Keratinocyte (primary cell): ENCODE results near the gene SCAF1. TPM values are rescaled to one million over a fixed set of nuclear protein-coding genes. Genes with fewer than 3 reads are reported as not detected.

ENCODE experiments used
- DNase-seq: peaks from one replicate; pipeline ENCODE4 v3.0.0-alpha.2; 2011; ENCODE audit warnings: low read depth, missing footprints, low spot score
- FAIRE-seq: peaks from 2 replicates; lab custom pipeline; 2011; peaks lifted over from hg19 to GRCh38; lab: Jason Lieb, UNC
- H2AFZ ChIP-seq: 2 replicates; pipeline ENCODE4 v1.6.0; 2012; ENCODE audit warnings: low read length, control low read depth, inconsistent platforms; ENCODE audit not compliant: control insufficient read depth
- H3K27ac ChIP-seq: 2 replicates; pipeline ENCODE4 v1.5.1; 2011; ENCODE audit warnings: low read length; ENCODE audit not compliant: control insufficient read depth, insufficient read depth
- H3K27me3 ChIP-seq: 3 replicates; pipeline ENCODE4 v1.6.0; 2011; ENCODE audit warnings: low read length; ENCODE audit not compliant: control insufficient read depth, insufficient read depth; ENCODE audit errors: extremely low read depth
- H3K36me3 ChIP-seq, 2 experiments: 2 replicates in 1 of 2; 3 replicates in 1 of 2; pipeline ENCODE4 v1.5.1; 2011; ENCODE audit warnings: low read length in 2 of 2, mild to moderate bottlenecking in 1 of 2; ENCODE audit not compliant: control insufficient read depth in 2 of 2, insufficient read depth in 2 of 2; ENCODE audit errors: extremely low read depth in 1 of 2
- H3K4me1 ChIP-seq: 3 replicates; pipeline ENCODE4 v1.5.1; 2011; ENCODE audit warnings: low read length; ENCODE audit not compliant: control insufficient read depth, insufficient read depth; ENCODE audit errors: extremely low read depth
- H3K4me2 ChIP-seq: 3 replicates; pipeline ENCODE4 v1.6.0; 2011; ENCODE audit warnings: low read depth, low read length; ENCODE audit not compliant: control insufficient read depth, insufficient read depth; ENCODE audit errors: extremely low read depth
- H3K4me3 ChIP-seq, 3 experiments: fragments of 200-600 bp in 1 of 3; sonication (generic) in 1 of 3; 2 replicates in 2 of 3; 3 replicates in 1 of 3; pipeline ENCODE4 v1.5.1; 2011 to 2016; ENCODE audit warnings: low read length in 3 of 3, mild to moderate bottlenecking in 3 of 3, control low read depth in 2 of 3, inconsistent platforms in 1 of 3, low read depth in 1 of 3, mixed read lengths in 1 of 3, mixed run types in 1 of 3, moderate library complexity in 1 of 3; ENCODE audit not compliant: control insufficient read depth in 2 of 3, insufficient read depth in 2 of 3; ENCODE audit errors: extremely low read depth in 1 of 3
- H3K79me2 ChIP-seq: 2 replicates; pipeline ENCODE4 v1.6.0; 2012; ENCODE audit warnings: low read length; ENCODE audit not compliant: control insufficient read depth, insufficient read depth
- H3K9ac ChIP-seq: 3 replicates; pipeline ENCODE4 v1.6.0; 2011; ENCODE audit warnings: low read length; ENCODE audit not compliant: control insufficient read depth, insufficient read depth; ENCODE audit errors: extremely low read depth
- H3K9me1 ChIP-seq: 3 replicates; pipeline ENCODE4 v1.6.0; 2011; ENCODE audit warnings: low read length; ENCODE audit not compliant: control insufficient read depth, insufficient read depth; ENCODE audit errors: extremely low read depth
- H3K9me3 ChIP-seq: 2 replicates; pipeline ENCODE4 v1.5.1; 2012; ENCODE audit warnings: low read depth, low read length; ENCODE audit not compliant: control insufficient read depth
- H4K20me1 ChIP-seq: 3 replicates; pipeline ENCODE4 v1.6.0; 2011; ENCODE audit warnings: low read length; ENCODE audit not compliant: control insufficient read depth, insufficient read depth; ENCODE audit errors: extremely low read depth
- CTCF ChIP-seq, 3 experiments: IDR thresholded peaks in 1 of 3; conservative IDR thresholded peaks in 1 of 3; optimal IDR thresholded peaks in 1 of 3; 2 replicates in 2 of 3; 3 replicates in 1 of 3; pipeline versions ENCODE3 to v1.5.1; 2011; ENCODE audit warnings: low read length in 3 of 3, mild to moderate bottlenecking in 3 of 3, moderate library complexity in 2 of 3, control low read depth in 1 of 3, inconsistent platforms in 1 of 3; ENCODE audit not compliant: insufficient read depth in 2 of 3; ENCODE audit errors: extremely low read depth in 1 of 3
- EZH2 ChIP-seq: IDR thresholded peaks from one replicate; pipeline ENCODE4 v1.6.1; 2012; ENCODE audit warnings: inconsistent platforms, mild to moderate bottlenecking, low read length, moderate library complexity
- dilution Hi-C: fragments of 300-500 bp; cut with MboI; formaldehyde crosslinking; loops from one replicate; pipeline ENCODE4 v1.7.0; 2020; ENCODE audit warnings: low sequenced_read_pairs; ENCODE audit not compliant: extremely low pct_ligation_motif_present
- polyA plus RNA-seq, 5 experiments: library from polyadenylated mRNA; depleted of rRNA in 3 of 5; stranded (reverse) in 3 of 5; stranded (forward) in 1 of 5; unstranded in 1 of 5; fragments of >200 nt; gene quantifications; 1 replicate in 1 of 5; 2 replicates in 3 of 5; 3 replicates in 1 of 5; pipeline versions ENCODE4 v1.2.1 to v1.2.3, GENCODE V29; 2011 to 2012; ENCODE audit warnings: missing spikeins in 2 of 5, low read depth in 1 of 5, low replicate concordance in 1 of 5

SCAF1 gene
- polyA plus RNA-seq, 1 donor (not counting 4 experiments of a cell fraction or from before 2014, with no cell fraction given) = 3.4 TPM

- Histone ChIP-seq H3K9me3 (no peaks in the 10 kb centered on the region), H3K27me3 (no peaks in the 10 kb centered on the region), H3K4me3 (no peak overlapping the region), H2AFZ (no peak overlapping the region), H3K4me1 (no peaks in the 10 kb centered on the region), H3K4me2 (no peak overlapping the region), H3K9ac (no peak overlapping the region), H3K36me3 (peaks cover 31 to 32% of the 10 kb centered on the region in 2 experiments), H3K9me1 (no peaks in the 10 kb centered on the region), H4K20me1 (peaks cover 5% of the 10 kb centered on the region), H3K27ac (no peak overlapping the region), H3K79me2 (peaks cover 36% of the 10 kb centered on the region)
- no peak for TF ChIP-seq EZH2
- TF ChIP-seq CTCF (optimal IDR thresholded peaks at IDR 0.05 in 1 of 3, IDR thresholded peaks at IDR 0.05 in 1 of 3, conservative IDR thresholded peaks at IDR 0.05 in 1 of 3; ENCODE audit: extremely low read depth in 1 of 3, insufficient read depth in 2 of 3, low read length in 3 of 3) = no peak
- dilution Hi-C loops = no loop called here
- FAIRE-seq = no peak
- no peak for DNase-seq
Observed at GRCh38 chr19:49599378-49600295, 42.4 kb upstream of the SCAF1 start.

- peaks cover 22 to 31% of the 10 kb centered on the region in 2 experiments for H3K36me3 ChIP-seq
- dilution Hi-C loops = no loop called here
Observed at GRCh38 chr19:49601482-49602038, 40.4 kb upstream of the SCAF1 start.

More at GRCh38 chr19:49601482-49602038, 40.4 kb upstream of the SCAF1 start:
- Histone ChIP-seq H3K4me2 (no peak overlapping the region), H4K20me1 (peaks cover 5% of the 10 kb centered on the region), H3K27ac (no peak overlapping the region), H2AFZ (no peak overlapping the region), H3K4me1 (no peaks in the 10 kb centered on the region), H3K79me2 (peaks cover 45% of the 10 kb centered on the region), H3K9me1 (no peaks in the 10 kb centered on the region), H3K9me3 (no peaks in the 10 kb centered on the region), H3K9ac (no peak overlapping the region), H3K4me3 (no peak overlapping the region), H3K27me3 (no peaks in the 10 kb centered on the region)
- DNase-seq (no peak), FAIRE-seq (no peak)
- TF ChIP-seq CTCF (optimal IDR thresholded peaks at IDR 0.05 in 1 of 3, IDR thresholded peaks at IDR 0.05 in 1 of 3, conservative IDR thresholded peaks at IDR 0.05 in 1 of 3; ENCODE audit: extremely low read depth in 1 of 3, insufficient read depth in 2 of 3, low read length in 3 of 3) (no peak), EZH2 (no peak)
